ENCODE results near the gene NREP. TPM values are rescaled to one million over a fixed set of nuclear protein-coding genes. Genes with fewer than 3 reads are reported as not detected.

The NREP gene
- total RNA-seq, 1 donor from 2014 or later = 1,006 TPM

DNA sequence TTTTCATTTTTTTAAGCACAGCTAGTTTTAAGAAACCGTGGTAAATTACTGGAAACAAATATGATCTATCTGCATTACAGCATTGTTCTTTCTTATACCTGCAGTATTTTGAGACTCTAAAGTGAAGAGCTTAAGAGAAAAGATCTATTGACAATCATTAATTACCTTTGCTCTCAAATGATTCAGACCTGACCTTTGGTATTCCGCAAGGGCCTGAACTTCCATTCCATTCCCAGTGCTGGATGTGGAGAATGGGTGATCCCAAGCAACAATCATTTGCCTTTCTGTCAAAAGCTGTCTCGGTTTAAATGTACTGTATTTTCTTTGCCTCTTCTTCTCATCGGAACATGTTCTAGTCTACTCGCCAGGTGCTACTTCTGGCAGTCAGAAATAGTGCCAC, 18.9 kb downstream of the NREP start:
- peaks cover 97% of the 10 kb centered on the region for H3K4me1 Mint-ChIP-seq (ENCODE audit: low read depth)
- no peak for DNase-seq (ENCODE audit: low spot score)
- peak overlapping the region; percentile 11 for H3K4me3 Mint-ChIP-seq (ENCODE audit: unreplicated experiment)
- H3K9me3 Mint-ChIP-seq (ENCODE audit: low read depth) = no peaks in the 10 kb centered on the region
- H3K36me3 Mint-ChIP-seq (ENCODE audit: low read depth) = peaks cover 25% of the 10 kb centered on the region
- TF ChIP-seq, protein P1, sequence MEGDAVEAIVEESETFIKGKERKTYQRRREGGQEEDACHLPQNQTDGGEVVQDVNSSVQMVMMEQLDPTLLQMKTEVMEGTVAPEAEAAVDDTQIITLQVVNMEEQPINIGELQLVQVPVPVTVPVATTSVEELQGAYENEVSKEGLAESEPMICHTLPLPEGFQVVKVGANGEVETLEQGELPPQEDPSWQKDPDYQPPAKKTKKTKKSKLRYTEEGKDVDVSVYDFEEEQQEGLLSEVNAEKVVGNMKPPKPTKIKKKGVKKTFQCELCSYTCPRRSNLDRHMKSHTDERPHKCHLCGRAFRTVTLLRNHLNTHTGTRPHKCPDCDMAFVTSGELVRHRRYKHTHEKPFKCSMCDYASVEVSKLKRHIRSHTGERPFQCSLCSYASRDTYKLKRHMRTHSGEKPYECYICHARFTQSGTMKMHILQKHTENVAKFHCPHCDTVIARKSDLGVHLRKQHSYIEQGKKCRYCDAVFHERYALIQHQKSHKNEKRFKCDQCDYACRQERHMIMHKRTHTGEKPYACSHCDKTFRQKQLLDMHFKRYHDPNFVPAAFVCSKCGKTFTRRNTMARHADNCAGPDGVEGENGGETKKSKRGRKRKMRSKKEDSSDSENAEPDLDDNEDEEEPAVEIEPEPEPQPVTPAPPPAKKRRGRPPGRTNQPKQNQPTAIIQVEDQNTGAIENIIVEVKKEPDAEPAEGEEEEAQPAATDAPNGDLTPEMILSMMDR (IDR thresholded peaks at IDR 0.05) = no peak
- peak overlapping the region; percentile 97 for H3K27ac Mint-ChIP-seq (ENCODE audit: unreplicated experiment)
- H3K27me3 Mint-ChIP-seq (ENCODE audit: low read depth) = no peaks in the 10 kb centered on the region

DNA sequence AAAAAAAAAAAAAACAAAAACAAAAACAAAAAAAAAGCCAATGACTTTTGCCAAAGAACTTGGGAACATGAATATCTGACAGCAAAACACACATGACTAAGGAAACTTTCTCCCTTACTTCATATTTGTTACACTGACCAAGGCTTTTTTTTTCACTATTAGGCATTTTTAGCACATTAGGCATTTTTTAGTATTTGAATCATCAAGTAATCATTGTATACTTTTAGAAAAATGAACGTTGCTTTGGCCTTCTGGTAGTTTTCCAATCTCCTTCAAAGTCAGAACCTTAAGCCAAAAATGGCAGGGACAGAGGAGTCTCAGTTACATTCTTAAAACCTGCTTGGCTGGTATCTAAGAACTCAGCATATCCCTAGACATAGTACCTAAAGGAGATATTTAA, 19.3 kb downstream of the NREP start:
- TF ChIP-seq, protein P1 (IDR thresholded peaks at IDR 0.05) = no peak
- no peak for DNase-seq (ENCODE audit: low spot score)
- peaks cover 97% of the 10 kb centered on the region for H3K4me1 Mint-ChIP-seq (ENCODE audit: low read depth)
- no peaks in the 10 kb centered on the region for H3K9me3 Mint-ChIP-seq (ENCODE audit: low read depth)
- peaks cover 29% of the 10 kb centered on the region for H3K36me3 Mint-ChIP-seq (ENCODE audit: low read depth)
- H3K4me3 Mint-ChIP-seq (ENCODE audit: unreplicated experiment) = peak overlapping the region; percentile 3
- H3K27me3 Mint-ChIP-seq (ENCODE audit: low read depth) = no peaks in the 10 kb centered on the region
- peak overlapping the region; percentile 97 for H3K27ac Mint-ChIP-seq (ENCODE audit: unreplicated experiment)

DNA sequence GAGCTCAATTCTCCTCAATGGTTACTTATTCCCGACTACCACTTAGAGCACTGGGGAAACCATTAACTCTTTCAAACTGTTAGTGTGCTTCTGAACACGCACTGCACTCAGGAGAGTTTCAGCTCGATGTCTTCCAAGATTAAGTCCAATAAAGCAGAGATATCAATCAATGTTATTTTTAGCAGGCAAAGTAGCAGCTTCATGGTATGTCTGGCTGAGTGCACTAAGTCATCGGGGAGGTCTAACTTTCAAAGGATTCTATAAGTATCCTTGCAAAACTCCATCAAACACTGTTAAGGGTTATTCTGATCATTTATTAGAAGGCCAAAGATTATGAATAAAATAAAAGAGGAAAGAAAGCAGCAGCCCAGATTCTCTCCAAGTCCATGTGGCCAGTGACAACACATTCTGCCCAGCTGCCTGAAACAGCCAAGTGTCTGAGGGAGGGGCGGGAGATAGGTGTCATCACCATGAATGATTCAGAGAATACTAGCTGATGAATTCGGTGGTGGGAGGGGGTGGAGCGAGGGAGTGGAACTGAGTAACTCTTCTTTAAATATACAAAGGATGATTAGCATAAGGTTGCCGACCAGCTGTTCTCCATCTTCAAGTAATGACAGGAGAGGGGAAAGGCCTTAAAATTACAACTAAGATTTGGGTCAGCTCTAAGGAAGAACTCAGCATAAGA, 21.3 kb downstream of the NREP start:
- Mint-ChIP-seq H3K4me1 (ENCODE audit: low read depth) (peaks cover 94% of the 10 kb centered on the region), H3K9me3 (ENCODE audit: low read depth) (no peaks in the 10 kb centered on the region), H3K36me3 (ENCODE audit: low read depth) (peaks cover 39% of the 10 kb centered on the region), H3K27ac (ENCODE audit: unreplicated experiment) (peak overlapping the region; percentile 97), H3K4me3 (ENCODE audit: unreplicated experiment) (peak overlapping the region; percentile 35), H3K27me3 (ENCODE audit: low read depth) (no peaks in the 10 kb centered on the region)
- TF ChIP-seq, protein P1 (IDR thresholded peaks at IDR 0.05) = no peak
- no peak for DNase-seq (ENCODE audit: low spot score)

DNA sequence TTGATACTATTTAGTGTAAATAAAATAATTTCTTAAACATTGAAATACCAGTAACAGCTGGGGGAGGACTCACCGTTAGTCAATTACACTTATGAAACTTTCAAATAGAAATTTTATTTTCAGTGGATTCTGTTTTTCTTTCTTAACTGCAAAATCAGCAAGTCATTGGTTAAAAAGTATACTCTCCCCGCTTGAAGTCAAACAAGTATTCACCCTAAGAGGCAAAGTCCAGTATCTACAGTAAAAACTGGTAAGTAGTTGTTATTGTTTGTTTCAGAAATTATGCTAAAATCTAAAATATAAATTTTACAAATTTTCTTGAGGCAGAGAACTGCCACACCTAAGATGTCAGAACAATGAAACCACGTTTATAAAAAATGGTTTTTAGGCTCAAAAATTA, 22.4 kb downstream of the NREP start:
- Mint-ChIP-seq H3K9me3 (ENCODE audit: low read depth) (no peaks in the 10 kb centered on the region), H3K27me3 (ENCODE audit: low read depth) (no peaks in the 10 kb centered on the region), H3K27ac (ENCODE audit: unreplicated experiment) (peak overlapping the region; percentile 97), H3K36me3 (ENCODE audit: low read depth) (peaks cover 48% of the 10 kb centered on the region), H3K4me1 (ENCODE audit: low read depth) (peaks cover 85% of the 10 kb centered on the region), H3K4me3 (ENCODE audit: unreplicated experiment) (no peak overlapping the region)
- TF ChIP-seq, protein P1 (IDR thresholded peaks at IDR 0.05) = no peak
- DNase-seq (ENCODE audit: low spot score) = no peak

DNA sequence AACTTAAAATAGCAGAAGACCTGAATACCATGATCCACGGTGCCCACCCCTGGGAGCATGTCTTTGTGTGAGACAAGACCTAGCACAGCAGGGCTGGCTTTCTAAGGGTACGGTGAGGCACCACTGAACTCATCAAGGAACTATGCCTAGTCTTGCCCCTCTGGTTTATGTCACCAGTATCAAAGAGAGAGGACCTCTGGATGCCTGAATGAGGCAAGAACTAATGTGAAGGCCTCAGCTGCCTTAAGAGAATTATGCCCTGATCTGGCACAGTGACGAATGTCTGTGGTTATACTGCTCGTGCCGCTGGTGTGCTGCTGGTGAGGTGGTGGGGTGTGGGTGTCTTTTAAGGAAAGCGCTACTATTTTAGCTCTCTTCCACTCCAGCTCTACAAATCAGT, 23.0 kb downstream of the NREP start:
- DNase-seq (ENCODE audit: low spot score) = no peak
- Mint-ChIP-seq H3K27me3 (ENCODE audit: low read depth) (no peaks in the 10 kb centered on the region), H3K4me3 (ENCODE audit: unreplicated experiment) (peak overlapping the region; percentile 22), H3K4me1 (ENCODE audit: low read depth) (peaks cover 82% of the 10 kb centered on the region), H3K27ac (ENCODE audit: unreplicated experiment) (peak overlapping the region; percentile 97), H3K36me3 (ENCODE audit: low read depth) (peaks cover 51% of the 10 kb centered on the region), H3K9me3 (ENCODE audit: low read depth) (no peaks in the 10 kb centered on the region)
- TF ChIP-seq, protein P1 (IDR thresholded peaks at IDR 0.05) = no peak
